HepG2 (cell line): Measurements from ENCODE around the gene GRB2. TPM values are rescaled to one million over a fixed set of nuclear protein-coding genes. Genes with fewer than 3 reads are reported as not detected.

ENCODE experiments used
- AKNA ChIP-seq: sonication (generic); formaldehyde crosslinking; IDR thresholded peaks from 2 replicates; pipeline ENCODE4 v1.4.0; 2020; ENCODE audit warnings: missing genetic modification reagents, borderline replicate concordance
- BATF2 ChIP-seq: sonication (generic); formaldehyde crosslinking; IDR thresholded peaks from 2 replicates; pipeline ENCODE4 v1.8.0; 2022; ENCODE audit warnings: mild to moderate bottlenecking, missing genetic modification reagents, moderate library complexity
- BORCS8-MEF2B ChIP-seq: sonication (generic); formaldehyde crosslinking; IDR thresholded peaks from 2 replicates; pipeline ENCODE4 v1.8.0; 2022; ENCODE audit warnings: mild to moderate bottlenecking, missing genetic modification reagents
- CBFB ChIP-seq: sonication (generic); formaldehyde crosslinking; IDR thresholded peaks from 2 replicates; pipeline ENCODE4 v1.4.0; 2020; ENCODE audit warnings: missing genetic modification reagents
- FOXO4 ChIP-seq: sonication (generic); formaldehyde crosslinking; conservative IDR thresholded peaks from 2 replicates; pipeline ENCODE4 v1.8.1; 2023; ENCODE audit warnings: missing genetic modification reagents
- HMGXB4 ChIP-seq, 2 experiments: sonication (generic) in 1 of 2; formaldehyde crosslinking in 1 of 2; IDR thresholded peaks; 2 replicates each; pipeline versions ENCODE4 v1.4.0 to v1.6.1; 2018 to 2020; ENCODE audit warnings: missing genetic modification reagents in 2 of 2, borderline replicate concordance in 1 of 2, low read depth in 1 of 2, mild to moderate bottlenecking in 1 of 2, missing biosample characterization in 1 of 2
- NONO ChIP-seq, 2 experiments: fragments of 450-650 bp in 1 of 2; sonication (generic) in 1 of 2; formaldehyde crosslinking in 1 of 2; IDR thresholded peaks in 1 of 2; conservative IDR thresholded peaks in 1 of 2; 2 replicates each; pipeline versions ENCODE4 v1.6.1 to v1.8.0; 2017 to 2022; ENCODE audit warnings: mild to moderate bottlenecking in 1 of 2, missing genetic modification reagents in 1 of 2, moderate library complexity in 1 of 2
- PHB2 ChIP-seq: fragments of 450-650 bp; IDR thresholded peaks from 2 replicates; pipeline ENCODE4 v1.6.1; 2018; ENCODE audit not compliant: partially characterized antibody
- RCOR2 ChIP-seq: IDR thresholded peaks from 2 replicates; pipeline ENCODE4 v1.6.1; 2016; ENCODE audit warnings: missing biosample characterization, missing genetic modification reagents
- SP1 ChIP-seq, 2 experiments: fragments of 450-650 bp in 1 of 2; sonication (generic) in 1 of 2; formaldehyde crosslinking in 1 of 2; IDR thresholded peaks; 2 replicates each; pipeline versions ENCODE4 v1.4.0 to v1.6.1; 2016 to 2020; ENCODE audit warnings: missing genetic modification reagents in 1 of 2
- TFAP4 ChIP-seq: sonication (generic); IDR thresholded peaks from 2 replicates; pipeline ENCODE4 v1.6.1; 2016; ENCODE audit warnings: low read depth, borderline replicate concordance
- ZFP82 ChIP-seq: sonication (generic); formaldehyde crosslinking; IDR thresholded peaks from 2 replicates; pipeline ENCODE4 v1.5.1; 2020; ENCODE audit warnings: mild to moderate bottlenecking, missing genetic modification reagents, borderline replicate concordance
- ZNF3 ChIP-seq: IDR thresholded peaks from 2 replicates; pipeline ENCODE4 v1.7.0; 2017; ENCODE audit warnings: inconsistent platforms
- ZNF414 ChIP-seq: sonication (generic); formaldehyde crosslinking; IDR thresholded peaks from 2 replicates; pipeline ENCODE4 v1.5.0; 2020; ENCODE audit warnings: missing genetic modification reagents
- ZNF724P ChIP-seq: sonication (generic); formaldehyde crosslinking; IDR thresholded peaks from 2 replicates; pipeline ENCODE4 v1.8.0; 2022; ENCODE audit warnings: missing genetic modification reagents, borderline replicate concordance
- ZSCAN12 ChIP-seq: sonication (generic); formaldehyde crosslinking; IDR thresholded peaks from 2 replicates; pipeline ENCODE4 v1.9.0; 2021; ENCODE audit warnings: mild to moderate bottlenecking, missing genetic modification reagents
- polyA plus RNA-seq, 8 experiments: library from polyadenylated mRNA; depleted of rRNA in 3 of 8; stranded (reverse) in 7 of 8; unstranded in 1 of 8; fragments of >200 nt; fragmentation: Illumina TruSeq in 4 of 8; extraction: Trizol in 4 of 8; gene quantifications; 2 replicates each; pipeline versions ENCODE4 v1.2.1 to v1.2.3, GENCODE V29; 2011 to 2016; ENCODE audit warnings: low read depth in 4 of 8, missing spikeins in 1 of 8, mixed read lengths in 1 of 8; ENCODE audit not compliant: insufficient read depth in 1 of 8
- total RNA-seq, 5 experiments: library from RNA; depleted of rRNA; stranded (reverse); fragments of >200 nt; fragmentation: Illumina TruSeq; extraction: Trizol; gene quantifications; 2 replicates each; pipeline ENCODE4 v1.2.3, GENCODE V29; 2016; ENCODE audit warnings: low read depth in 1 of 5

Gene GRB2
- total and polyA plus RNA-seq, 2 of the 13 experiments (the other 11 are each of a cell fraction or from before 2014, with no cell fraction given): 84.6 to 92.3 TPM

- TF ChIP-seq HMGXB4 (CRISPR knock-in tag; IDR thresholded peaks at IDR 0.05; ENCODE audit: borderline replicate concordance in 1 of 2, low read depth in 1 of 2) (peak; percentile 67 to 87; a peak in 3 of 4 replicates), CBFB (CRISPR knock-in tag) (no peak), BORCS8-MEF2B (CRISPR knock-in tag) (no peak; the same call in 1 of the 2 replicates), AKNA (CRISPR knock-in tag) (no peak), ZNF724P (CRISPR knock-in tag) (0 out of 2 replicates have a peak, but pooled peaks have one; percentile 44), NONO (IDR thresholded peaks at IDR 0.05) (no peak), NONO (CRISPR knock-in tag; conservative IDR thresholded peaks at IDR 0.05) (peak; percentile 92), FOXO4 (CRISPR knock-in tag) (no peak), PHB2 (no peak), ZFP82 (peak; percentile 73; the same call in 1 of the 2 replicates), BATF2 (CRISPR knock-in tag) (no peak), ZNF414 (peak; percentile 90), SP1 (IDR thresholded peaks at IDR 0.05) (no peak), SP1 (CRISPR knock-in tag; IDR thresholded peaks at IDR 0.05) (0 out of 2 replicates have a peak, but pooled peaks have one; percentile 13), ZNF3 (CRISPR knock-in tag) (no peak; the same call in none of the 2 replicates), RCOR2 (CRISPR knock-in tag) (peak; percentile 80), TFAP4 (peak; percentile 38; the same call in 1 of the 2 replicates), ZSCAN12 (no peak)
These were observed 96.5 kb downstream of the GRB2 start (continued) for GRCh38 chr17:75308732-75309629.
